Central memory CD4-positive, alpha-beta T cell (primary cell): ENCODE results near the gene KCNK17.
"Not testable (repeated sequence)": the region's sequence is repeated elsewhere in the genome, so short reads cannot be mapped to it uniquely, and the experiment has no call there.

ENCODE experiments used
- DNase-seq: peaks from one replicate; pipeline ENCODE4 v3.0.0; 2022

KCNK17 gene

DNA sequence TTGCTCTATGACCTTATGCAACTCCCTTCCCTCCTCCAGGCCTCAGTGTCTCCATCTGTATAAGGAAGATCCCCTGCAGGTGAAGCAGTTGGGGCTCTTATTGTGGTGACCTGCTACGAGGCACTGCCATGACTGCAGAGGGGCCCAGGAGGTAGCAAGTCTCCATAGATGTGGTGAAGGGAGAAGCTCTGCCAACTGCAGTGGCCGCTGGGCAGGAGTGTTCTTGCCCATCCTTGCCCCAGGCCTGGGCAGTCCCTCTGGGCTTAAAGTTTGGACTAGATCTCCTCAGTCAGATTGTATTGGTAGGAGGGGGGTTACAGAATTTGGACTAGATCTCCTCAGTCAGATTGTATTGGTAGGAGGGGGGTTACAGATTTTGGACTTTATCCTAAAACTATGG is 12.2 kb downstream of the KCNK17 start:
- no peak for DNase-seq

DNA sequence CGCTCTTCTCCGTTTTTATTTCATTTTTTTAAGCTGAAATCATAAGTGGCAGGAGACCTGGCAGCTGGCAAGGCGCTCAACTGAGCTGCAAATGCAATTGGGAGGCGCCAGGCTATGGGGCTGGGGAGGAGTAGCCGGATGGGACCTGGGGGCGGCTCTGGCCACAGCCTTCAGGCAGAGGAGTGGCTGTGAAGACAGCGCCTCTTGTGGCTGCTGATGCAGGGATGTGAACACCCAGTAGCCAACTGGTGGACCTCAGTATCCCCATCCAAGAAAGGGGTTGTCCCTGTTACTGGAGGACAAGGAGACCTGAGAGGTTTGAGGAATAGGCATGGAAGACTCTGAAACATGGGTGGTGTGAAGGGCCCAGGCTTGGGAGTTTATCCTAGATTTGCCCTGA is 12.6 kb downstream of the KCNK17 start:
- no peak for DNase-seq

- no peak for DNase-seq
Observed at GRCh38 chr6:39300739-39301138, 13.5 kb downstream of the KCNK17 start.

DNA sequence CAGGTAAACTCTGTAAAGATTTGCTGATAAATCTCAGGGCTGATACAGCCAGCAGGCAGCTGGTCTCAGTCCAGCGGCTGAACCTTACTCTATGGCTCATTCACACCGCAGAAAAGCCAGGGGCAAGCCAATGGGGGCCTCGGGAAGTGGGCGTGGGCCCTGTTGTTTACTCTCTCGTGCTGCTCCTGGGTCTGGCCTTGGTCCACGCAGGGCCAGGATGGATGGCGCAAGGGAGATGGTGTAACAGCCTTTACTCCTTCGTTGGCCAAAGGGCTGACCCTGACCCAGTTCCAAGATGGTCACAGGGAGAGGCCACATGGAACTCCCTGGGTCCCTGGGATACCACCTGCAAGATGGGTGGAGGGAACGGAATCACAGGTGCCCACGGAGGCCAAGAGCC is 16.2 kb downstream of the KCNK17 start:
- no peak for DNase-seq

GRCh38 chr6:39296745-39297640 is 17.2 kb downstream of the KCNK17 start:
- no peak for DNase-seq

- no peak for DNase-seq
Observed at GRCh38 chr6:39295611-39296011, 18.6 kb downstream of the KCNK17 start.

DNA sequence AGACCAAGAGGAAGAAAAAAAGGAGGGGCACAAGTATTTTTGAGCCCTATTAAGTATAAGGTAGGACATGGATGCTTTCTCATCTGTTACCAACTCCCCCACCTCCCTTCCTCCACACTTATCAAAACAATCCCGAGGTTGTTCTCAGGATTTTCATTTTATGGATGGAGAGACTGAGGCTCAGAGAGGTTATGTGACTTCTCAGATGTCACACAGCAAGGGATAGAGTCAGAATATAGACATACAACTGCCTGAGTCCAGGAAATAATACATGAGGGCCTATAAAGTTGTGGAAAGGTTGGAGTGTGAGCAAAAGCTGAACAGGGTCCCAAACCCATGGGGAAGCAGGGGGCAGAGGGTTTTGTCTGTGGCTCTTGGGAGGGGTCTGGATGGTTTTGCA is 19.3 kb downstream of the KCNK17 start:
- DNase-seq, result no peak

DNA sequence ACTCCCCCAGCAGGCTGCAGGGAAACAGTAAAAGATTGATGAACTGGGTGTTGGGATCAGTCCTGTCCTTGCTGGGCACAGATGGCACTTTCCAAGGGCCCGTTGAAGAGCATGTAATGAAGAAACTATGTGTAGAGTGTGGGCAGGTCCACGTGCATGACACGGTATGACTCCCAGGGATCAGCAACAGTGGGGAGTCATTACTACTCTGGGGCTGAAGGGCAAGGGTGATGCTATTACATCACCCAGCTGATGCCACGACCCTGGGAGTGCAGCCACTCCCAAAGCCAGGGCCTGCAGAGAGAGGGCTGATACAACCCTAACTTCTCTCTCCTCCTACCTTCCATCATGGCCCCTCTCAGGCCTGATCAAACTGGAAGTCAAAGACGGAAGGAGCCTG is 20.1 kb downstream of the KCNK17 start:
- DNase-seq, result no peak

- no peak for DNase-seq
Observed at GRCh38 chr6:39292637-39293036, 21.6 kb downstream of the KCNK17 start.

- no peak for DNase-seq
Observed at GRCh38 chr6:39289490-39289889, 24.7 kb downstream of the KCNK17 start.

DNA sequence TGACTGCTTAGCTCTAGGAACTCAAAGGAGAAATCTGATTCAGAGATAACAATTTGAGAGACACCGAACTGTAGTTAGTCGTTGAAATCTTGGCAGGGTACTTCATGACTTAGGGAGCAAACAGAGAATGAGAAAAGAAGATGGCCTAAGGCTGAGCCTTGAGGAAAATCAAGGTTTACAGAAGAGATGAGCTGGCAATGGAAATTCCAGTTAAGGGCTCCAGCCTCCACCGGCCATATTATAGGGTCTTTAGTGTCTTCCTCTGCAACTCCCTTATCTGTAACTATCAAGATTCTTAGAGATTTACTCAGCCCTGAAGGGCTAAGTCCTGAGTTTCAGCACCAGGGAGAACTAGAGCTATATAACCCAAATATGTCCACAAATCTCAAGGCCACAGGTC is 26.6 kb downstream of the KCNK17 start:
- no peak for DNase-seq

- DNase-seq, result not testable (repeated sequence)
Observed at GRCh38 chr6:39286596-39286995, 27.6 kb downstream of the KCNK17 start.

DNA sequence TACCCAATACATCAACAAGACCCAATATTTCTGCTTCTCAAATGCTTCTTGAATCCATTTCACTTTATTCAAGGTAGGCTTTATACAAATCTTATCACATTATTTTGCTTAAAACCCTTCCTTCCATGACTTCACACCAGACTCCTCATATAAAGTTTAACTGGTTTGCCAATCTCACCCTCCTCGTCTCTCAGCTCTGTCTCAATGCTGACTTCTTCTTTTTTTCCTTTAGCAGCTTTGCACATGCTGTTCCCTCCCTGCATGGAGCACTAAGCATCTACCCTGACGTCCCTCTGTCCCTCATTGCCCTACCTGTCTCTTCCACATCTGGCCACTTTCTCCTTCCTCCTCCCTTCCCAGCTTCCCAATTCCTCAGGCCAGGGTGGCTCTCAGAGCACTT is 31.4 kb downstream of the KCNK17 start:
- DNase-seq, result no peak

- DNase-seq, result no peak
Observed at GRCh38 chr6:39281312-39281980, 32.8 kb downstream of the KCNK17 start.

GRCh38 chr6:39280247-39280731 is 33.9 kb downstream of the KCNK17 start:
- no peak for DNase-seq

DNA sequence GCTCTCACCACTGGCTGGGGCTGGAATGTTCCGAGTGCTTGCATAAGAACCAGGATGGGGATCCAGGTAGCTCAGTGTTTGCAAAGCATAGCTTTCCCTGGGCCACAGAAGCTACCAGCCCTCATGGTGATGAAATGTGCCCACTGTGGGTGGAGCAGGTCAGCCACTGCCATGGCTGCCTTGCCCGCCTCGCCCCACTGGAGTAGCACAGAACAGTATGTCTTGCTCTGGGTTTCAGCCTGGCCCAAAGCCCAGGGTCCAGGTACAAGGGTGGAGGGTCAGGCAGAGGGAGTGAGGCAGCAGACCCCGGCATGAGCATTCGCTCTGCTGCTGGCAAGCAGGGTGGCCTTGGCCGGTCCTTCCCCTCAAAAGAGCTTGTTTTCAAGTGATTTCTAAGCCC is 34.7 kb downstream of the KCNK17 start:
- no peak for DNase-seq

- DNase-seq, result no peak
Observed at GRCh38 chr6:39276379-39276995, 37.7 kb downstream of the KCNK17 start.

GRCh38 chr6:39274903-39275302 is 39.3 kb downstream of the KCNK17 start:
- DNase-seq, result no peak

DNA sequence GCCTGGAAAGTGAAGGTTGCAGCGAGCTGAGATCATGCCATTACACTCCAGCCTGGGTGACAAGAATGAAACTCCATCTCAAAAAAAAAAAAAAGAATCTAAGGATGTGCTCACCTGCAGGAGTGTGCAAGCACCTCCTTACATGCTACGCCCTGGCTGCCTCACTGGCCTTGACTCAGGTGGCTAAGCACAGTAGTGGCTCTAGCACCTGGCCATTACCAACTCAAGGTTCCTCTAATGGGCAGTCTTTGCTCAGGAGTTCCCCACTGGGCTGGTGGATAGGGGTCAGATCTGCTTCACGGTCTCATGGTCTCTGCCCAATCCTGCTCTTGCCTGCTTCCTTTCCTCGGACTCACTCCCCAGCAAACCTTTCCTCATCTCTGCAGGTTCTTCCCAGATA is 39.7 kb downstream of the KCNK17 start:
- no peak for DNase-seq

DNA sequence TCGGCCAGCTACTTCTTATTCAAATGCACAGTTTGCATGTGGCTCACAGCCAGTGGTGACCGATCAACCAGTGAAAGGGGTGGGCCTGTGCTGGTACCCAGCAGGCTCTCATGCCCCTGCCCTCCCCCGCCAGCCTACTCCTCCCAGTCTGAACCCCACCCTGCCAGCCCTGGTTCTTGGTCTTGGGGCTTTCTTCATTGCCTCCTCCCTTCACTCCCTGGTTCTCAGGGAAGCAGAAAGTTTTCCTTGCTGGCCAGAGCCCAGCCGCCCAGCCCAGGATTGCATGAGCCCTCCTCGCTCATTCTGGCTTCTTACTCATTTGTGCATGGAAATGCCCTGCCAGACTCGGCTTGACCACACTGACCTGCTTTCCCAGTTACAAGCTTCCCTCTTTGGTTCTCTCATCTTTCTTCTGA is 40.8 kb downstream of the KCNK17 start:
- no peak for DNase-seq

GRCh38 chr6:39269961-39270360 is 44.3 kb downstream of the KCNK17 start:
- no peak for DNase-seq

GRCh38 chr6:39268721-39269120 is 45.5 kb downstream of the KCNK17 start:
- no peak for DNase-seq

GRCh38 chr6:39268171-39268570 is 46.0 kb downstream of the KCNK17 start:
- no peak for DNase-seq
